Choroid plexus epithelial cell (primary cell): ENCODE results near the gene ELMO1.

Source experiments
- DNase-seq: peaks from one replicate; pipeline ENCODE4 v3.0.0-alpha.2; 2010; ENCODE audit warnings: low read depth
- H3K4me3 ChIP-seq: 2 replicates; pipeline ENCODE4 v1.5.1; 2011; ENCODE audit warnings: low read depth, mild to moderate bottlenecking, control low read depth, low read length, moderate library complexity
- CTCF ChIP-seq: conservative IDR thresholded peaks from 2 replicates; pipeline ENCODE4 v1.5.1; 2011; ENCODE audit warnings: low read depth, mild to moderate bottlenecking, control low read depth, inconsistent platforms, low read length, moderate library complexity

The ELMO1 gene

GRCh38 chr7:37433166-37433565, 15.5 kb downstream of the ELMO1 start:
- no peak overlapping the region for H3K4me3 ChIP-seq
- TF ChIP-seq CTCF, result no peak
- DNase-seq, result no peak

GRCh38 chr7:37432281-37432920, 16.3 kb downstream of the ELMO1 start:
- H3K4me3 ChIP-seq, result no peak overlapping the region
- DNase-seq, result no peak
- no peak for TF ChIP-seq CTCF

GRCh38 chr7:37431413-37431812, 17.3 kb downstream of the ELMO1 start:
- DNase-seq, result no peak
- H3K4me3 ChIP-seq, result no peak overlapping the region
- TF ChIP-seq CTCF, result no peak

- H3K4me3 ChIP-seq, result no peak overlapping the region
- TF ChIP-seq CTCF, result no peak
- no peak for DNase-seq
Observed at GRCh38 chr7:37430640-37431039, 18.0 kb downstream of the ELMO1 start.

- no peak overlapping the region for H3K4me3 ChIP-seq
- TF ChIP-seq CTCF, result no peak
- no peak for DNase-seq
Observed at GRCh38 chr7:37430171-37430570, 18.5 kb downstream of the ELMO1 start.

GRCh38 chr7:37429435-37429791, 19.3 kb downstream of the ELMO1 start:
- DNase-seq, result no peak
- H3K4me3 ChIP-seq, result no peak overlapping the region
- TF ChIP-seq CTCF, result no peak

GRCh38 chr7:37428681-37429434, 19.8 kb downstream of the ELMO1 start:
- no peak overlapping the region for H3K4me3 ChIP-seq
- no peak for TF ChIP-seq CTCF
- DNase-seq, result no peak
